Measurements from ENCODE around the gene CAVIN1. TPM values are rescaled to one million over a fixed set of nuclear protein-coding genes. Genes with fewer than 3 reads are reported as not detected.

CAVIN1 gene
- total RNA-seq, 1 donor from 2014 or later: 8.2 TPM

- FAIRE-seq (no peak), DNase-seq (ENCODE audit: low spot score in 2 of 2) (no peak)
Measured at GRCh38 chr17:42354956-42355843, 67.9 kb downstream of the CAVIN1 start.

Small RNAs within 50 kb of the gene (small RNA-seq; reads per million reads assigned to genes)
- not detected for gene RNU7-97P

Other genes starting within 250 kb of the CAVIN1 start
- gene KCNH4, start 242.1 kb downstream of the CAVIN1 start, total RNA-seq: 0.41 TPM
- 0.41 TPM for gene HCRT, start 237.8 kb downstream of the CAVIN1 start, total RNA-seq
- gene GHDC, start 228.8 kb downstream of the CAVIN1 start, total RNA-seq: 6.9 TPM
- 17.5 TPM for gene STAT5B, start 146.9 kb downstream of the CAVIN1 start, total RNA-seq
- gene STAT5A, start 134.8 kb downstream of the CAVIN1 start, total RNA-seq: 1.6 TPM
- gene STAT3, start 34.8 kb downstream of the CAVIN1 start, total RNA-seq: 26.5 TPM
- 207 TPM for gene ATP6V0A1, start 35.6 kb upstream of the CAVIN1 start, total RNA-seq
- 10.6 TPM for gene NAGLU, start 113.0 kb upstream of the CAVIN1 start, total RNA-seq
- gene HSD17B1, start 129.7 kb upstream of the CAVIN1 start, total RNA-seq: 1.6 TPM
- 4.1 TPM for gene COASY, start 138.9 kb upstream of the CAVIN1 start, total RNA-seq
- 22.8 TPM for gene MLX, start 143.8 kb upstream of the CAVIN1 start, total RNA-seq
- 4.5 TPM for gene PSMC3IP, start 154.5 kb upstream of the CAVIN1 start, total RNA-seq
- 59.5 TPM for gene RETREG3, start 186.1 kb upstream of the CAVIN1 start, total RNA-seq
- gene TUBG1, start 186.4 kb upstream of the CAVIN1 start, total RNA-seq: 11.4 TPM
- gene TUBG2, start 236.0 kb upstream of the CAVIN1 start, total RNA-seq: 8.2 TPM

Measured in frontal cortex (tissue), 4 donors.